HPDE6-E6E7 (cell line): Measurements from ENCODE around the gene PI16.
"Not testable (repeated sequence)": the region's sequence is repeated elsewhere in the genome, so short reads cannot be mapped to it uniquely, and the experiment has no call there.

Source experiments
- DNase-seq: peaks from one replicate; pipeline ENCODE4 v3.0.0; 2011; ENCODE audit warnings: missing footprints; ENCODE audit errors: extremely low spot score

PI16 gene

GRCh38 chr6:36975231-36976006 is 20.9 kb downstream of the PI16 start:
- no peak for DNase-seq

- DNase-seq: no peak
These were observed 21.4 kb downstream of the PI16 start for GRCh38 chr6:36976007-36976264.

- DNase-seq: no peak
These were observed 22.0 kb downstream of the PI16 start for GRCh38 chr6:36976509-36976908.

GRCh38 chr6:36976931-36977330 is 22.4 kb downstream of the PI16 start:
- no peak for DNase-seq

- no peak for DNase-seq
These were observed 23.0 kb downstream of the PI16 start for GRCh38 chr6:36977470-36977941.

GRCh38 chr6:36978421-36979346 is 24.1 kb downstream of the PI16 start:
- no peak for DNase-seq

- no peak for DNase-seq
These were observed 24.8 kb downstream of the PI16 start for GRCh38 chr6:36979347-36979742.

GRCh38 chr6:36980129-36980528 is 25.6 kb downstream of the PI16 start:
- DNase-seq: no peak

- DNase-seq: no peak
These were observed 26.5 kb downstream of the PI16 start for GRCh38 chr6:36980876-36981619.

GRCh38 chr6:36983538-36983937 is 29.0 kb downstream of the PI16 start:
- no peak for DNase-seq

GRCh38 chr6:36984581-36985416 is 30.3 kb downstream of the PI16 start:
- no peak for DNase-seq

- no peak for DNase-seq
These were observed 30.9 kb downstream of the PI16 start for GRCh38 chr6:36985417-36985807.

GRCh38 chr6:36985808-36986703 is 31.5 kb downstream of the PI16 start, which contains the start of gene MTCH1:
MTCH1 (minus strand) TSS chr6:36986196; CDS start chr6:36986173, 23 bp downstream.
- DNase-seq: peak; percentile 93

GRCh38 chr6:36986704-36987047 is 32.1 kb downstream of the PI16 start:
- DNase-seq: no peak

- no peak for DNase-seq
These were observed 34.7 kb downstream of the PI16 start for GRCh38 chr6:36989264-36989663.

GRCh38 chr6:36990401-36990800 is 35.9 kb downstream of the PI16 start:
- DNase-seq: not testable (repeated sequence)

GRCh38 chr6:36997811-36998722 is 43.5 kb downstream of the PI16 start:
- no peak for DNase-seq

- no peak for DNase-seq
These were observed 44.1 kb downstream of the PI16 start for GRCh38 chr6:36998723-36999038.

GRCh38 chr6:36999061-36999750 is 44.7 kb downstream of the PI16 start:
- DNase-seq: no peak
